MM.1S (cell line): ENCODE data around the gene TAS2R10.

Source experiments
- DNase-seq: peaks from one replicate; pipeline ENCODE4 v3.0.0-alpha.2; 2015
- H2AFZ ChIP-seq: fragments of 300-600 bp; sonication (generic); 2 replicates; pipeline ENCODE4 v1.6.0; 2016; ENCODE audit warnings: antibody characterized with exemption, low read length
- H3F3A ChIP-seq: fragments of 300-600 bp; sonication (generic); 2 replicates; pipeline ENCODE4 v1.6.1; 2016; ENCODE audit warnings: mild to moderate bottlenecking, antibody characterized with exemption, low read length, moderate library complexity, mixed read lengths; ENCODE audit not compliant: insufficient read depth
- H3K27ac ChIP-seq: fragments of 300-600 bp; sonication (generic); 2 replicates; pipeline ENCODE4 v1.5.1; 2016; ENCODE audit warnings: mild to moderate bottlenecking, low read length
- H3K27me3 ChIP-seq: fragments of 300-600 bp; sonication (generic); replicated peaks from 2 replicates; pipeline ENCODE4 v1.6.0; 2016; ENCODE audit warnings: low read length; ENCODE audit not compliant: insufficient read depth
- H3K36me3 ChIP-seq: fragments of 300-600 bp; sonication (generic); replicated peaks from 2 replicates; pipeline ENCODE4 v1.6.1; 2016; ENCODE audit warnings: mild to moderate bottlenecking, low read length, mixed read lengths; ENCODE audit not compliant: insufficient read depth
- H3K4me1 ChIP-seq: fragments of 300-600 bp; sonication (generic); 2 replicates; pipeline ENCODE4 v1.6.1; 2016; ENCODE audit warnings: low read length, mixed read lengths
- H3K4me2 ChIP-seq: fragments of 300-600 bp; sonication (generic); 2 replicates; pipeline ENCODE4 v1.6.0; 2016; ENCODE audit warnings: low read depth, low read length
- H3K4me3 ChIP-seq: fragments of 300-600 bp; sonication (generic); 2 replicates; pipeline ENCODE4 v1.5.1; 2016; ENCODE audit warnings: low read length, mixed read lengths
- H3K79me2 ChIP-seq: fragments of 300-600 bp; sonication (generic); 2 replicates; pipeline ENCODE4 v1.6.1; 2016; ENCODE audit warnings: mixed run types, low read length, mixed read lengths
- H3K9ac ChIP-seq: fragments of 300-600 bp; sonication (generic); 2 replicates; pipeline ENCODE4 v1.6.1; 2016; ENCODE audit warnings: low read length, mixed read lengths
- H3K9me2 ChIP-seq: fragments of 300-600 bp; sonication (generic); replicated peaks from 2 replicates; pipeline ENCODE4 v1.6.1; 2016; ENCODE audit warnings: mild to moderate bottlenecking, low read length, mixed read lengths; ENCODE audit not compliant: insufficient read depth
- H3K9me3 ChIP-seq: fragments of 300-600 bp; sonication (generic); replicated peaks from 2 replicates; pipeline ENCODE4 v1.6.1; 2016; ENCODE audit warnings: mild to moderate bottlenecking, low read length, mixed read lengths; ENCODE audit not compliant: insufficient read depth
- H4K20me1 ChIP-seq: fragments of 300-600 bp; sonication (generic); 2 replicates; pipeline ENCODE4 v1.6.1; 2016; ENCODE audit warnings: mild to moderate bottlenecking, low read length, moderate library complexity, mixed read lengths; ENCODE audit not compliant: insufficient read depth
- CTCF ChIP-seq: fragments of 300-600 bp; sonication (generic); IDR thresholded peaks from 2 replicates; pipeline ENCODE4 v1.5.1; 2016; ENCODE audit warnings: antibody characterized with exemption, low read length, mixed read lengths
- EZH2 ChIP-seq: fragments of 300-600 bp; sonication (generic); optimal IDR thresholded peaks from 2 replicates; pipeline ENCODE3; 2017; ENCODE audit warnings: low read depth, mild to moderate bottlenecking, antibody characterized with exemption, low read length, mixed read lengths
- EZH2phosphoT487 ChIP-seq: fragments of 300-600 bp; sonication (generic); IDR thresholded peaks from 2 replicates; pipeline ENCODE4 v1.6.1; 2018; ENCODE audit warnings: antibody characterized with exemption, low read length

TAS2R10 gene

GRCh38 chr12:10863512-10864218, 37.5 kb upstream of the TAS2R10 start:
- H3K36me3 ChIP-seq: no peaks in the 10 kb centered on the region
- no peak overlapping the region for H3K4me2 ChIP-seq
- H3K4me1 ChIP-seq: no peaks in the 10 kb centered on the region
- no peaks in the 10 kb centered on the region for H3K9me2 ChIP-seq
- DNase-seq: no peak
- H2AFZ ChIP-seq: no peak overlapping the region
- H4K20me1 ChIP-seq: no peaks in the 10 kb centered on the region
- H3F3A ChIP-seq: no peaks in the 10 kb centered on the region
- no peaks in the 10 kb centered on the region for H3K9me3 ChIP-seq
- TF ChIP-seq CTCF: no peak
- no peak for TF ChIP-seq EZH2
- TF ChIP-seq EZH2phosphoT487: no peak
- H3K27ac ChIP-seq: no peak overlapping the region
- H3K4me3 ChIP-seq: no peak overlapping the region
- no peaks in the 10 kb centered on the region for H3K79me2 ChIP-seq
- no peaks in the 10 kb centered on the region for H3K27me3 ChIP-seq
- H3K9ac ChIP-seq: no peak overlapping the region

DNA sequence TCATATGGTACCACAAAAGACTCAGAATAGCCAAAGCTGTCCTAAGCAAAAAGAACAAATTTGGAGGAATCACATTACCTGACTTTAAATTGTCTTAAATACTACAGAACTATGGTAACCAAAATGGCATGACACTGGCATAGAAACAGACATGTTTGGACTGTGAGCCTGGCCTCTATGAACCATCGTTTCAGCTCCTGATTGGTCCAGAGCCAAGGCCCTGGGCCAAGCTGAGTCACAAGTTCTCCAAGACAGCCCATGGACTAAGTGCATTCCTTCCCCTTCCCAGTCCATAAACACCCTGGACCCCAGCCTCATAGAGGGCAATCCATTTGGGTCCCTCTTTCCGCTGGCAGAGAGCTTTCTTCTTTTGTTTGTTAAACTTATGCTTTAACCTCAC, 35.2 kb upstream of the TAS2R10 start:
- Histone ChIP-seq H4K20me1 (no peaks in the 10 kb centered on the region), H2AFZ (no peak overlapping the region), H3K36me3 (no peaks in the 10 kb centered on the region), H3K4me3 (no peak overlapping the region), H3K9me2 (no peaks in the 10 kb centered on the region), H3K4me1 (no peaks in the 10 kb centered on the region), H3F3A (no peaks in the 10 kb centered on the region), H3K9ac (no peak overlapping the region), H3K9me3 (no peaks in the 10 kb centered on the region), H3K4me2 (no peak overlapping the region), H3K27me3 (no peaks in the 10 kb centered on the region), H3K79me2 (no peaks in the 10 kb centered on the region), H3K27ac (no peak overlapping the region)
- DNase-seq: no peak
- no peak for TF ChIP-seq EZH2phosphoT487
- no peak for TF ChIP-seq CTCF
- TF ChIP-seq EZH2: no peak

DNA sequence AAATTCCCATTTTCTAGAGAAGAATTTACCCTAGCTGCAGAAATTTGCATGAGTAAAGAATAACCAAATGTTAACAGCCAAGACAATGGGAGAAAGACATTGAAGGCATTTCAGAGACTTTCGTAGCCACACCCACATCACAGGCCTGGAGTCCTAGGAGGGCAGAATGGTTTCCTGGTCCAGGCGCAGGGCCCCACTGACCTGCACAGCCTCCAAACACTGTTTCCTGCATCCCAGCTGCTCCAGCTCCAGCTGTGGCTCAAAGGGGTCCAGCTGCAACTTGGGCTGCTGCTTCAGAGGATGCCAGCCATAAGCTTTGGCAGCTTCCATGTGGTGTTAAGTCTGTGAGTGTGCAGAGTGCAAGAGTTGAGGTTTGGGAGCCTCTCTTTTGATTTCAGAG, 29.6 kb upstream of the TAS2R10 start:
- no peaks in the 10 kb centered on the region for H3K36me3 ChIP-seq
- no peak overlapping the region for H2AFZ ChIP-seq
- no peak overlapping the region for H3K27ac ChIP-seq
- H3F3A ChIP-seq: no peaks in the 10 kb centered on the region
- no peak for DNase-seq
- no peaks in the 10 kb centered on the region for H3K79me2 ChIP-seq
- H3K9me3 ChIP-seq: no peaks in the 10 kb centered on the region
- H3K4me3 ChIP-seq: no peak overlapping the region
- no peaks in the 10 kb centered on the region for H4K20me1 ChIP-seq
- TF ChIP-seq CTCF: no peak
- no peak for TF ChIP-seq EZH2phosphoT487
- TF ChIP-seq EZH2: no peak
- H3K4me1 ChIP-seq: no peaks in the 10 kb centered on the region
- no peaks in the 10 kb centered on the region for H3K9me2 ChIP-seq
- H3K27me3 ChIP-seq: no peaks in the 10 kb centered on the region
- H3K9ac ChIP-seq: no peak overlapping the region
- no peak overlapping the region for H3K4me2 ChIP-seq
